ENCODE results near the gene TRIP4. TPM values are rescaled to one million over a fixed set of nuclear protein-coding genes. Genes with fewer than 3 reads are reported as not detected.

Gene TRIP4
- total and polyA plus RNA-seq, 2 of the 8 experiments (the other 6 are each of a cell fraction or from before 2014, with no cell fraction given): 6.2 to 18.9 TPM

DNA sequence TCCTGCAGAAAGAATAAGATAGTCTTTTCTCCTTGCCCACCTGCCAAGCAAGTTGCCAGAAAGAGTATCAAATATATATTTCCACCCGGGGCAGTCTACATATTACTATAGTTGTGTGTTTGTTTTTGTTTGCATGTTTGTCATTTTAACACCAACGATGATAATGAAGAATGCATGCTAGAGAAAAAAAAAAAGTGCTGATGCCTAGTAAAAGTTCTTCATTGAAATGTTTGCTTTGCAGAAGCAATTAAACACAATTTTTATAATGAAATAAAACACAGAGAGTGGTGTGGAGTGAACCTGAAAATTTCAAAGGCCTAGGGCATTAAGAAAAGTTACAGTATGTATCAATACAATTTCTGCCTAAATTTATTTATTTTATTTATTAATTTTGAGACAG is 3.9 kb upstream of the TRIP4 start:
- Histone ChIP-seq H3K9me3 (ENCODE audit: insufficient read depth in 2 of 2, low read depth in 1 of 2, low read length in 1 of 2) (no peaks in the 10 kb centered on the region), H2AFZ (ENCODE audit: low read length) (no peak overlapping the region), H3K23ac (ENCODE audit: insufficient read length) (no peak overlapping the region), H3K27me3 (replicated peaks in 1 of 4; ENCODE audit: control insufficient read depth in 3 of 4, extremely low read depth in 1 of 4, insufficient read depth in 3 of 4, low read length in 3 of 4) (no peaks in the 10 kb centered on the region), H2BK5ac (ENCODE audit: low read depth, low read length) (no peak overlapping the region), H3K36me3 (ENCODE audit: control insufficient read depth in 2 of 4, insufficient read depth in 4 of 4, low read length in 3 of 4) (peaks cover 0 to 3% (median 0%) of the 10 kb centered on the region in 4 experiments; a peak in 1 of 8 replicates), H2BK120ac (replicated peaks; ENCODE audit: low read depth, low read length) (no peak overlapping the region), H3K23me2 (ENCODE audit: low read depth, low read length) (peaks cover 5% of the 10 kb centered on the region; the same call in 1 of the 2 replicates), H3K4me1 (replicated peaks in 1 of 4; ENCODE audit: control insufficient read depth in 3 of 4, insufficient read depth in 4 of 4, low read length in 3 of 4) (0 out of 7 replicates have a peak, but pooled peaks cover 0 to 2% (median 0%) of the 10 kb centered on the region in 4 experiments), H3K4me2 (ENCODE audit: insufficient read depth in 1 of 2, low read depth in 2 of 2, low read length in 2 of 2) (no peak overlapping the region), H4K5ac (ENCODE audit: insufficient read length, low read depth, low read length) (no peak overlapping the region), H4K91ac (replicated peaks; ENCODE audit: insufficient read length, low read length) (no peak overlapping the region), H3K4ac (replicated peaks; ENCODE audit: insufficient read length, low read depth, low read length) (no peak overlapping the region), H3K27ac (ENCODE audit: low read depth, low read length) (no peak overlapping the region), H3K79me1 (ENCODE audit: low read depth, low read length) (peaks cover 3% of the 10 kb centered on the region; the same call in 1 of the 2 replicates), H3K9ac (replicated peaks in 1 of 4; ENCODE audit: extremely low read depth in 1 of 4, low read depth in 3 of 4, low read length in 3 of 4) (no peak overlapping the region), H2BK12ac (ENCODE audit: low read depth, low read length) (no peak overlapping the region), H3K56ac (replicated peaks; ENCODE audit: insufficient read length, low read depth, low read length) (no peak overlapping the region), H2BK15ac (ENCODE audit: low read length) (no peak overlapping the region), H4K20me1 (replicated peaks in 1 of 2; ENCODE audit: control insufficient read depth in 1 of 2, insufficient read depth in 2 of 2, low read length in 2 of 2) (no peaks in the 10 kb centered on the region), H3K14ac (ENCODE audit: insufficient read length) (no peak overlapping the region), H4K8ac (ENCODE audit: extremely low read depth, insufficient read depth, low read length) (no peak overlapping the region), H2BK20ac (ENCODE audit: low read length) (no peak overlapping the region), H3K18ac (ENCODE audit: extremely low read depth, low read length) (no peak overlapping the region), H3K4me3 (ENCODE audit: extremely low read depth in 1 of 4, insufficient read depth in 2 of 4, low read depth in 3 of 4, low read length in 4 of 4) (no peak overlapping the region), H2AK5ac (ENCODE audit: low read depth, low read length) (no peak overlapping the region), H3K79me2 (ENCODE audit: control insufficient read depth in 1 of 2, insufficient read depth in 2 of 2, low read length in 2 of 2) (peaks cover 0 to 19% of the 10 kb centered on the region in 2 experiments; a peak in 2 of 4 replicates)
- no peak for DNase-seq (ENCODE audit: low read depth in 1 of 2, low spot score in 2 of 2)
- WGBS, 2 experiments (ENCODE audit: extremely low coverage in 1 of 2, insufficient coverage in 1 of 2, insufficient read length in 1 of 2, insufficient replicate concordance in 2 of 2, low coverage in 1 of 2, low lambda C conversion rate in 2 of 2, missing lambda C conversion rate in 1 of 2): 85% methylated on average over 2 of the region's 2 CpGs; no CpG with 5 or more reads in 1 of the 2 experiments
- CTCF ChIA-PET (ENCODE audit: partially characterized antibody): no interaction called here
- no peak for FAIRE-seq
- POLR2A ChIA-PET (ENCODE audit: partially characterized antibody): no interaction called here
- TF ChIP-seq TAF1 (IDR thresholded peaks at IDR 0.05; ENCODE audit: low read depth, low read length): no peak
- TF ChIP-seq CEBPB (IDR thresholded peaks at IDR 0.05; ENCODE audit: low read depth, low read length): no peak
